Limb (tissue), 2 donors: ENCODE results near the gene MTCL1.
A peak's percentile ranks its signal among the peaks of the same experiment; 100 is the strongest.

Source experiments
- DNase-seq, 2 donors: peaks; one replicate each; pipeline ENCODE4 v3.0.0-alpha.2; 2016; ENCODE audit errors: extremely low spot score in 2 of 2

Gene MTCL1

DNA sequence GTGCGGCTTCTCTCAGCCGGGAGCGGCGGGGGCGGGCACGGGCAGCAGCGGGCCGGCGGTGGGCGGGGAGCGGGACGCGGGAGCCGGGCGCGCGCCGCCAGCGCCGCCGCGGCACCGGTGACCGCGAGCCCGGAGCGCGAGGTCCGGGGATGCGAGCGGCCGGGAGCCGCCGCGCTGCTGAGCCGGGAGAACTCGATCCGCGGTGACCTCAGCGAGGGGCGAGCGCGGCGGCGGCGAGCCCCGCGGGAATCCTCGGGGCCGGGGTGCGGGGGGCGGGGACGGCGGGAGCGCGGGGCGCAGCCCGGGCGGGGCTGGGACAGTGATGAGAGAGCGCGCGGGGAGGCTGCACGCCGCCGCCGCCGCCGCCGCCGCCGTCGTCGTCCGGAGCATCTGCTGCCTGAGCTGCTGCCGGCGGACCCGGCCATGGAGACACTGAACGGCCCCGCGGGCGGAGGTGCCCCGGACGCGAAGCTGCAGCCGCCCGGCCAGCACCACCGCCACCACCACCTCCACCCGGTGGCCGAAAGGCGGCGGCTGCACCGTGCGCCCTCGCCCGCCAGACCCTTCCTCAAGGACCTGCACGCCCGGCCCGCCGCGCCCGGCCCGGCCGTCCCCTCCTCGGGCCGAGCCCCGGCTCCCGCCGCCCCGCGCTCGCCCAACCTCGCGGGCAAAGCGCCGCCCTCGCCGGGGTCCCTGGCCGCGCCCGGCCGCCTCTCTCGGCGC, at the start of gene MTCL1:
TSS of gene MTCL1 (plus strand) at position 319 of the 723 bp plus-strand sequence. CDS start at position 424, 105 bp downstream.
- peak in 1 of 2 donors; percentile 79 for DNase-seq

DNA sequence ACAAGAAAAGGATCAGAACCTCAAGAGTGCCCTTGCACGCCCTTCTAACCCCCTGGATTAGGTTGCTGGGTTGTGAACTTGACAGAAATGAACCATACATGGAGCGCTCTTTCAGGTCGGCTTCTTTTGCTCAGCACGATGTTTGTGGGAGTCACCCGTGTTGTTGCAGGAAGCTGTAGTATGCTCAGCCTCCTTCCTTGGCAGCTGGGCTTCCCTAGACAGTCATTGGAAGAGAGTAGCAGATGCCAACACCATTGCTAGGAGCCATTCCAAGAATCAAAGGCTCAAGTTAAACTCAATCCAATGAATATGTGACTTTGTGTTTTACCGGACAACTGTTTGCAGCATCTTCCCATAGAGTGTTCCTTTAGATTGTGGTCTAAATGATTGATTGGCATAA, 49.1 kb upstream of the MTCL1 start:
- DNase-seq: no peak

DNA sequence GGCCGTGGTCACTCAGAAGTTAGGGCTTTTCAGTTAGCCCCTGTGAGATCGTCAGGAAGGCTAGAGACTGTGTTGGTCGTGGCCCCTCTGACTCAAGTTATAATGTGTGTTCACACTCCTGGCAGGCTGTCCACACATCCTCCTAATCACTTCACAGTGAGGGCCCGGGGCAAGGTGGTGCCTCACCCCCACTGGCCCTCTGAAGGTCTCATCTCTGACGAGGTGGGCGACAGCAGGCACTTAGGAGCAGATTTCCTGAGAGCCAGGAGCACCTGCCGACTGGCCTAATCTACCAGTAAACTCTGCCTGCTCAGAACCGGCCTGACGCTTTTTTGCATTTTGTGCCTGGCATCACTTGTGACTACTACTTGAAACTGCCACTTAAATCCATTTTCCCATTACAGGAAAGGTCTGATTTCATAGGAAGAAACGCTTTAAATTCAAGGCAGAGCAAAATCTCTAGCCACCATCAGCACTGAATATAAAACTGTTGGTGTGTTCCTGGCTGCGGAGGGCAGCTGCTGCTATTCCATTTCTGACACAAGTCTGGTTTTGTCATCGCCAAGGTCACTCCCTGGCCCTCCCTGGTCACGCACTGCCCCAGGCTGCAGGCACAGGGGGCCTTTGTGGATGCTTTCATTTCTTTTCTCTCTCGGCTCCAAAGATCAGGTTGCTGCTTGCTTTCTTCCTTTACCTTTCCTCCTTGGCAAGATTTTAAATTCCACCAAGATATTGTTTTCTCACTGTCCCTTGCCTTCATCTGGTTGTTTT, 48.1 kb upstream of the MTCL1 start:
- DNase-seq: no peak

DNA sequence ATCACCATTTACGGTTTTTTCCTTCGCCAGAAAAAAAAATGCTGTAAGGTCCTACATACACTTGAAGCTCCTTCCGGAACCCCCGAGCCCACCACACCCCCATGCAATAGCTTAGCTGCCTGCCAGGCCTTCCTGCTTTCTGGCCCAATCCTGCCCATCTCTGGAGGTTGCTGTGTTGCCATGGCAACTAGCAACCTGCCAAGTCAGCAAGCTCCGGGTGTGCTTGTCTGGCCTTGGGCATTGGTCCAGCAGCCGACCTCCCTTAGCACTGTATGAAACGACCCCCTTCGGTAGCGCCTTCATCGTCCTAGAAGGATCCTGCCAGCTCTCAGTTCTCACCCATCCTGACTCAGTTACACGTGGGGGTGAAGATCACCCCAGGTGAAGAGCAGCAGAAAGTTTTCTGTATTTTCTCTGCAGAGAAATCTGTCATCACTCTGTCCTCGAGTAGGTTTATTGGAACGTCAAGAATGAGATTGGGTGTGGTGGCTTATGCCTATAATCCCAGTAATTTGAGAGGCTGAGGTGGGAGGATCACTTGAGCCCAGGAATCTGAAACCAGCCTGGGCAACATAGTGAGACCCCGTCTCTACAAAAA, 47.4 kb upstream of the MTCL1 start:
- DNase-seq: peak in 1 of 2 donors; percentile 74

DNA sequence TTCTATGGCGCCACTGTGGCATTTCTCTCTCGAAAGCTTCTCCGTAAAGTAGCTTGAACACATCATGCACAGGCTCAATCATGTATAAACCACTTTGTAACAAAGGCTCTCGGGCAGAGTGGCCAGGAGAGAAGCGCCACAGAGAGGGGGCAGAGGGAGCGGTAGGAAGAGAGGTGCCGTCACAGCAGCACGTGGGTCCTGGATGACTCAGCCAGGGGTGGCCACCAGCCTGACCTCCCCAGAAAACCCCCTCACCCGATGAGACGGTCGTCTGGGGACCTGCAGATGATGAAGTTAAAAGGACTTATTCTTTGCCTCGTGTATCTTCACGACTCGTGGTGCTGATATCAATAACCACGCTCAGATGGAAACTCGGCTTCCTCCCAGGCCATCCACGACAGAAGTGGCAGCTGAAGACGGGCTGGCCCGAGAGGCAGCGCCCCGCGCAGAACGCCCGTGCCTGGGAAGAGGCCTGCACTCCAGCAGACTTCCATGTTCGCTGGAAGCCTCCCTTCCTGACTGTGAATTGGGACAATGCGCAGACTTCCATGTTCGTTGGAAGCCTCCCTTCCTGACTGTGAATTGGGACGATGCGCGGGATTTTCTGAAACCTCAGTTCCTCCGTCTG, 46.4 kb upstream of the MTCL1 start:
- no peak for DNase-seq

DNA sequence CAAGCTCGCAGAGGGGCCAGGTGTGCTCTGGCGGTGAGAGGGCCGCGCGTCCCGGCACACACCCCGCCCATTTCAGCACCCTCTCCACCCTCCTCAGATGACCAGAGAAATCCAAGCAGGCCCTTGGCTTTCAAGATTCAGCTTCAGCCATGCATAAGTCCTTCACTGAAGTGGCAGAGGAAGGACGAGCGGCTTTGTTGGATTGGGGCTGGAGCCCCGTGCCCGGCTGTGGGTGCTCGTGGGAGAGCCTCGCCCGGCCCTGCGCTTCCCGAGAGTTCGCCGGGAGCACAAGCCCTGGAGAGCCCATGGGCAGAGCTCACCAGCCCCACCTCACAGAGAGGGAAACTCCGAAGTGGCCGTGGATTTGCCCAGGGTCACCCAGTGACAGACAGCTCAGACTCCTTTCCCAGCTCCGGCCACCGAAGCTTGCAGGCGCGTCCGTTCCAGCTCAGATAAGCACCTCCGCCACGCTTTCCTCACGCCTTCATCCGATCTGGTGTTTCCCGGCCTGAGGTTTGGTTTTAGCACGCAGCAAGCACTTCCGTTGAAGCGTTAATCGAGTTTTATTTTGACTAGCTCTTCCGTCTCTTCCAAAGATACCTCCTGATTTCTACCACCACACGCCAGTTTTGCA, 45.6 kb upstream of the MTCL1 start:
- DNase-seq: no peak

DNA sequence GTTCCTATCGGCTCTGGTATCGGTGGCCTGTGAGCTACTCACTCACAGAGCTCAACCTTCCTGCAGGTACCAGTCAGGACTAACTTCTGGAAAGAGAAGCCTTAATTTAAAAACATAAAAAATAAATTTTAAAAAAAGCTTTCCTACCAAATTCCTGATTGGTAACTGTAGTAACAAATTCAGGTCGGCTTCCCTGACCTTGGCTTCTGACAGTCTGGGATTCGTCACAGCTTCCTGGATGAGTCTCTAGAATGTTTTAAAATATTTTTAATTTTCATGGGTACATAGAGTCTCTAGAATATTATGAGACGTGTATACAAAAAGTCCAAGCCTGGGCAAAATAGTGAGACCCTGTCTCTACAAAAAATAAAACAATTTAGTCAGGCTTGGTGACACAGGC, 45.0 kb upstream of the MTCL1 start:
- DNase-seq: no peak

DNA sequence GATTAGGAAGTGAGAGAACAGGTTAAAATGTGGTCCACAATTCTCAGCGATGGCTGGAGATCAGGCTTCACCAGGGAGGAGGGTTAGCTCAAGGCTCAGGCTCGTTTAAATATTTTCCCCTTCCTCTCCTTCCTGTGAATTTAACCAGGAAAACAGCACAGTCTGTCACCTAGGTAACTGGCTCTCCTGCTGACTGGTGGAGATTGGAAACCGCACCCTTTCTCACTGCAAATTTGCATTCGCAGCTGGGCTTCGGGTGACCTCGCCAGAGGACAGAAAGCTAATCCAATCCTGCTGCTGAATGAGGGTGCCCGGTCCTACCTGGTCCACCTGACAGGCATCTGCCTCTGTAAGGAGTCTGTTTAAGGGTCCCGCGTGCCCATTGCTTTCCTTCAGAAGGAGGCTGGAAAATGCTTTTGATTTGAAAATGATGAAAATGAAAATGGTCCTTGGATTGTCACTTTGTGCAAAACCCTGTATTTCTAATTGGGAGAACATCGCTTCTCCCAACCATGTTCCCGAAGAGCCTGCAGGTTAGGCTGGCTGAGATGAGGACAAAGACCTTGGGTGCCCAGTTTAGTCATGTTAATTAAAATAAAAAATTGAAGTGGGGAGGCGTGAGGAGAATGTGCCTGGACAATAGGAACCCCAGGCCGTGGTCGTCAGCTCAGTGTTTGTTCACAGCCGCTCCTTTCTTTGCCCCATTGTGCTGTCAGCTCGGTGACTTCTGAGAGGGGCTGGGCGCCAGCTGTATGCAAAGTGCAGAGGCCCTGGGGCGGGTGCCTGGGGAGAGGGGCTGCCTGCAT, 43.4 kb upstream of the MTCL1 start:
- peak; percentile 50 to 54 for DNase-seq

DNA sequence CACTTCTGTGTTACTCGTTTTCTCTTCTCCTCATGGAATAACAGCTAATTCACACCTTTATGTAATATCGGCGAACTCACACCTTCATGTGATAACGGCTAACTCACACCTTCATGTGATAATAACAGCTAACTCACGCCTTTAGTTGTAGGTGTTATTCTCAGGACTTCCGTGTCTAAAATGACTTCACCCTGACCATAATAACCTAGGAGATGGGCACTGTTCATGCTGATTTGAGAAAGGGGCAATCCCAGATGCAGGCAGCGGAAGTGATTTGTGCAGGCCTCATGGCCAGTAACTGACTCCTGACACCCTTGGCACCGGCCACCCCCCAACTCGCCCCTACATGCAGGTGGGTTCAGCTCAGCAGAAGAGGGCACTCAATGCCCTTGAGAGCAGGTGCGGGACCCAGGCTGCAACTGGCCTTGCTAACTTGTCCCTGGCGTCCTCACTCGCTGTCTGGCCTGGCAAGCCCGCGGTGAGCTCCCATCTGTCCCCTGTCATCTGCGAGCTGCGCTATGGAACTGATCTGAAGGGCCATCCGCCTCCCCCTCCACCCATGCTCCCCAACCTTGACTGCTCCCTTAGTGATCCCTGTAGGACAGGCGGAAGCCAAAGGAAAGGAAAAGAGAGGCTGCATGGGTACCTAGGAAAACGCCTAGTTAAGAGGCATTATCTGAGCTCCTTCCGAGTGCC, 42.6 kb upstream of the MTCL1 start:
- no peak for DNase-seq

DNA sequence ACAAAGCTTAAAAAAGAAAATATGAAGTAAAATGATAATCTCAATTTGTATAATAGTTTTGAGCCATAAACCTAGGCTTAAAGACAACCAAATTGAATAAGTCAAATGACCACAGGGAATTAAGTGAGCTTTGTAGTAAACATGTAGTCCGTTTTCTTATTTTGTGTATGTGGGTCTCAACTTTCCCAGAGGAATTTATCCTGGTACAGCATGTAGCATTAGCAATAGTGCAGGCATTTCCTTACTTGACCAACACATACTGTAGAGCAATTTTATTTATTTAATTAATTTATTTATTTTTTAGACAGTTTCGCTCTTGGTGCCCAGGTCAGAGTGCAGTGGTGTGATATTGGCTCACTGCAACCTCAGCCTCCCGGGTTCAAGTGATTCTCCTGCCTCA, 37.5 kb upstream of the MTCL1 start:
- no peak for DNase-seq

DNA sequence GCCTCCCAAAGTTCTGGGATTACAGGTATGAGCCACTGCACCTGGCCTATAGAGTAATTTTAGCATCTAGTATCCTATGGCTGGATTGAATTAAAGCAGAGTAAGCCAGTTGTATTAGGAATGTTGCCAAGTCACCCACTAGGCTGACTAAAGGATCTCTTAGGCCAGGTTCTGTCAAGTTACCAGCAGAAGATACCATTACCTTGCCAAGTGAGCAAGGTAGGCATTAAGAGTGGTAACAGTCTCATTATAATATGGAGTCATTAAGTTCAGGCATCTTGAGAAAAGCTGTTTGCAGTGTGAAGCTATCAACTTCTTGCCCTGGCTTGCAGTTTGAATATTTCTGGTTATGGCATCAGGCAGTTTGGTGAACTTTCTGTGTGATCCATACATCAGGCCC, 37.0 kb upstream of the MTCL1 start:
- DNase-seq: no peak

DNA sequence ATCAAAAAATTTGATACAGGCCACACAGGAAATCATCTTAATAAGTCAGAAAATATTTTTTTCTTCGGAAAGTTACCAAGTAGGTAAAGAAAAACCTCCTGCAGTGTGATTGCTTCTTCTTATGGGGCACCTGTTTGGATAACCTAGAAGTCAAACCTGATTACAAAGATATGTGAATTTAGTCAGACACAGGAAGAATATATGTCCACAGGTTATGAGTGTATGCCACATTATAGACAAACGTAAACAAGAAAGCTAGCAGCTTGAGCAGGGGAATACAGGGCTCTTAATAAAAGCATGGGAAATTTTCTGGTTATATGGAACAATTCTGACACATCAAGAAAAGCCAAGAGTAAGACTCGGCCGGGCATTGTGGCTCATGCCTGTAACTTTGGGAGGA, 35.8 kb upstream of the MTCL1 start:
- DNase-seq: no peak

DNA sequence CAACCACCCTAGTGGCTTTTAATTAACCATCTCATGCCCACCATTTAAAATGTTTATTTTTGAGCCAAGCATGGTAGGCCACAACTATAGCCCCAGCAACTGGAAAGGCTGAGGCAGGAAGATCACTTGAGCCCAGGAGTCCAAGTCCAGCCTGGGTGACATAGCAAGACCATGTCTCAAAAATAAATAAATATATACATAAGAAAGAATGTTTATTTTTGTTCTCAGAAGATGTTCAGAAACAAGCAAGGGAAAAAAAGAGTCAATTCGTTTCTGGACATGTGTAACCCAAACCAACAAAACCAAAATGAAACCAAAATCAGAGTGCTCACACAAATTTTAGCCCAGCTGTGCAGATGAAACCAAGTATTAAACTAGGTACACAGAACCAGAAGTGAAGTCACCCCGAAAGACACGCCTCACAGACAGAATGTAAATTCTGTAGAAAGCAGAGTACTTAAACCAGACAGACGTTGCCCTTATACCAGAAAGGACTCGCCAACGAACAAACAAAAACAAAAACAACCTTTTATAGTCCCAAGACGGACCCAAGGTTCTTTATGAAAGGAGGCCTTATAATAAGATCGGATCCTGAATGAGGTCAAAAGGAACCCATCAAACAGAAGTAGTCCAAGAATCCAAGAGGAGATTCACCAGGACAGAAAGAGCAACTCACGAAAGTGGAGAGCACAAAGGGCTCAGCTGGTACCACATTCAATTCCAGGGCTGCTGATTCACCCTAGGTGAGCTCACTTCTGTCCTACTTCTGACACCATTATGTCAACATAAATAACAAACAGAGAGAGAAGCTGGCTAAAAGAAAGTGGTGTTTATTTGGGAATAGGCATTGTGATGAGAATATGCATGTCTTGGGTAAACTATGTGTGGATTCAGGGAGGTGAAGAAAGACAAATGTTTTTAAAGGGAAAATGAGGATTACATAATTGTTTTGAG, 31.8 kb upstream of the MTCL1 start:
- no peak for DNase-seq

DNA sequence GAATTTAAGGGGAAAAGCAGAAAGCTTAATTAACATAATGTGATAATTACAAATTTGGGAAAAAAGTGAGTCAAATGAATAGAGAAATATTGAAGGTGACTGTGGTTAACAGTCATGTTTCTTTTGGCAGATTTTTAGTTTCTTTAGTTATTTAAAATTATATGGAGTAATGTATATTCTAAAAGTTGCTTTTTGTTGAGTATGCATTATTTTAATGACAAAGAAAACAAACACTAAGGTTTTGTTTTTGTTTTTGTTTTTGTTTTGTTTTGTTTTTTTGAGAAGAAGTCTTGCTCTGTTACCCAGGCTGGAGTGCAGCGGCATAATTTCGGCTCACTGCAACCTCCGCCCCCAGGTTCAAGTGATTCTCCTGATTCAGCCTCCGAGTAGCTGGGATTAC, 30.3 kb upstream of the MTCL1 start:
- no peak for DNase-seq

DNA sequence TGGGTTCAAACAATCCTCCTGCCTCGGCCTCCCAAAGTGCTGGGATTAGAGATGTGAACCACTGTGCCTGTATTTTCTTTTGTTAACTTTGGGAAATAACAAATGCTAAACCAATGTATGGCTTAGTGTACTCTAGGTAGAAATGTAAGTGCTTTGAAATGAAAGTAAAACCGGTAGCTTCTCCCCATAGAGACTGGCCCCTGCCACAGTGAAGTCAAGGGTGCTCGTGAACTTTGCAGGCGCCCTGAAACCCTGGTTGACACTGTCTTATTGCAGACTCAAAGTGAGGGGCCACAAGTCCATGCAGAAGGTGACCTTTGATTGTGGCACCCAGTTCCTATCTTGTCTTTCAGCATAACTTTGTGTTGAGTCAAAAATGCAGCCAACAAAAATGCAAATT, 24.2 kb upstream of the MTCL1 start:
- no peak for DNase-seq

DNA sequence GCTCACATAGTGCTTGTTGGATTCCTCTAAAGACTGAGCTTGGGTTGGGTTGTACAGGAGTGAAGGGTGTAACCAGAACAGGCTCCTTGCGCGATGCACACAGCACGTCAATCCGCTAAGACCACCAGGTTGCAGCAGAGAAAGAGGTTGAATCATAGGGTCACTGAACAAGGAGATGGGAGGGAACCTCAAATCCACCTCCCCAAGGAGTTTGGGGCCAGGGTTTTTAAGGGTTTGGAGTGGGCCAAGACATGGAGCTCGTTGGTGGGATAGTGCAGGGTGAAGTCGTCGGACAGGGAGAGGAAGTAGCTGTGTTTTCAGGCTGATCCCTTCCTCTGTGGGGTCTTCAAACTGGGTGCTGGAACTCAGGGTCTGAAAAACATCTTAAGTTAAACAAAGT, 20.8 kb upstream of the MTCL1 start:
- DNase-seq: no peak

DNA sequence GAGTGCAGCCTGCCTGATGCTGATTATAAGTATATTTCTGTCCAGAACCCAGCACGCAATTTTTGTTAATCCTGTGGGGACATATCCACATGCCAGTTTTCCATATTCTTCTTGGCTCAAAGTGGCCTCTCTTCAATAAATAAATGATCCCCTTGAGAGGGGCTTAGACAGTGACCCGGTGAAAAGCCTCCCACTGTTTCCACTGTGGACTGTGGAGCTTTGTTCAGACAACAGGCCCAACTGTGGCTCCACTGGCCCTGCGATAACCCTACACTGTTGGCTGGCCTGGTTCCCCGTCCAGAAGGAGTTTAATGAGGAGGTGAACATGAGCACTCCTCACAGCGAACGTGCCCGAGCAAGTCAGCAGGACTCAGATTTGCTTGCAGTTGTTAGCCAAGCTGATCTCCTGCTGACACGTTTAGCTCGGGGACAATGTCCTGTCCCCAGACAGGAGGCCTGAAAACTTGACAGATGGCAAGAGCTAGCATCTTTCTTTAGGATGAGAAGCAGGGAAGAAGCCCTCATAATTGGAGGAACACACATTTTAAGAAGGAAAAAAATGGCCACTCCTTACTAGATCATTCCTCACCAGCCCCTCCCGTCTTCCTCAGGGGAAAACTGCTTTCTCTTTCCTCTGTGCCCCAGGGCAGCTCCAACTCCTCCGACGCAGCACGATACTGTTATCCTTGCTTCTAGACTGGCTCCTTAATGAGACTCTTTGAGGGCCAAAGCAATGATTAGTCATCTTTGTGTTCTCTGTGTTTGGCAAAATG, 20.0 kb upstream of the MTCL1 start:
- no peak for DNase-seq

DNA sequence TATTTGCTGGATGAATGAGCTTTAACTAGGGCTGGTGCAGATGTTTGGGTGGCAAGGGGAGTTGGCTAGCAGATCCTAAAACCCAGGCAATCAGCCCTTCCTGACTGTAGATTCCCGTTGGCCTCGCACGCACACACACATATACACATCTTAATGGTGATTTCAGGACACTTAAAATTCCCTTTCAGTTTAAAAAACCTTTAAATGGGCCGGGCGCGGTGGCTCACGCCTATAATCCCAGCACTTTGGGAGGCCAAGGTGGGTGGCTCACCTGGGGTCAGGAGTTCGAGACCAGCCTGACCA, 19.5 kb upstream of the MTCL1 start:
- DNase-seq: no peak

DNA sequence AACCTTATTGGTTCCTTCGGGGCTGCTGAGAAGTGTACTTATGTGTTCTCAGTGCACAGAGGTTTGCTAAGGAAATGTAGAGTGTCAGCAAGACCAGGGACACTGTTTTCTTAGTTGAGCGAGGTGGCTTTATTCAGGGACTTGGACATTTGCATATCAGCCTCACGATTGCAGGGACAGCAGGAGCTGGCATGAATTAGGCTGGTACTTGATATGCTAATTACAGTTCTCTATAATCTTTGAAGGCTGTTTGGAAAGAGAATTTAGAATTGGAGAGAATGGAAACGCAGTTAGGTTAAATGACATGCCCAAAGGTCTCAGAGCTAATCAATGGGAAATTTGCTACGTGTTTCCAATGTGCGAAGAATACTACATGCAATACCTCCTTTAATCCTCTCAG, 18.7 kb upstream of the MTCL1 start:
- no peak for DNase-seq
